Measurements from ENCODE around the gene CARD11.

The CARD11 gene

DNA sequence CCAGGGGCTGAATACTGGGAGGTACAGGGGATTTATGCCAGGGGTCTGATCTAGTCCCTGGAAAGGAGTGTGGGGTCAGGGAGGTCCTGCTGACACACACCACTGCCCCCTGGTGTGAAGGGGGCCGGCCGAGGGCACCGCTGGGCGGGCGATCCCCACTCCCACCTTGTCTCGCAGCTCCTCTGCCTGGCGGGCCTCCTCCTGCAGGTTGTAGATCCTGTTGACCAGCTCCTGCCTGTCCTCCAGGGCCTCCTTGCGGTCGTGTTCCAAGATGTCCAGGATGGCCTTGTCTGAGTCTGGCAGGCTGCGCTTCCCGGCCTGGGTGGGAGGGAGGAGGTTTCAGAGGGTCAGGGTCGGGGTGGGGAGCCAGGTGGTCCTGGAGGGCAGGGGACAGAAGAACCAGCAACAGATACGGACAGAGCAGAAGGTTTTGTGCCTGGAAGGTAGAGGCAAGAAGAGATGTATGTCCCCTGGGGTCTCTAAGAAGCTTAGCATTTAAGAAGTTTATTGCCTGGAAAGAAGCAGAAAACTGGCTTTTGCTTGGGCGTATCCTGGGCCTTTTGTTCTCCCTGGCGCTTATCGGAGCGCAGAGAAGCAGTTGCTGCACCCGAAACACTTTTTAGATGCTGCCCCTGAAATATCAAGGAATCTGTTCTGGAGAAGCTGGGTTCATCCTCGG is 105.0 kb downstream of the CARD11 start:
- no peak for DNase-seq

DNA sequence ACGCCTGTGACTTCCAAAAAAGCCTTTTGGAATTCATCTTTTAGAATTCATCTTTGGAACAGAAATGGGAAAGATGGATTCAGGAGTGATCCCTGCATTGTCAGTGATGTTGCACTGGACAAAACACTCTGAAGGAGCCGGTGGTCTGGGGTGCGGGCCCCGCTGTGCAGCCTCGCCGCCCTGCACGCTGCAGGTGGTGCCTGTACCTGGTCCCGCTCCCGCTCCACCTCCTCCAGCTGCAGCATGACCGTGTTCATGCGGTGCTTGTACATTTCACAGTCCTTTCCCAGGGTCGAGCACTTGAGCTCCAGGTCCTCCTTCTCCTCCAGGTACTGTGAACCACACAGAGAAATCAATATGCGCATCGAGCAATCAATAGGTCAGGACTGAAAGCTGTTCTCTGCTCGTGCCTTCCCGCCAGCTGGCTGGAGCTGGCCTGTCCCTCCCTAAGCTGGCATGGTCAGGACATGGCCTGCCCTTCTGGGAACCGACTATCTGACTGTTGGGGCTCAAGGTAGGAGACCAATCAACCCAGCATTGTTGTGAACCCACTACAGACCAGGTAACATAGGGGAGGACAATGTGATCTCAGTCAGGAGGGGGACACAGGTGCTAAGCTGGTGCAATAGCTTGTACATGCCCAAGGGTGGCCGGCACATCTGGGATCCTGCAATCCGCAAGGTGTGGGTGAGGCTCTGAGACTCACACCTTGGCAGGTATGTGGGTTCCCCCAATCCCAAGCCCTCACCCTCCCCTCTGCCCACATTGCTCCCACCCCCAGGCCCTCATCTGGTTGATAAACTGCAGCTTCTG is 105.8 kb downstream of the CARD11 start:
- no peak for DNase-seq

GRCh38 chr7:2936891-2937580 is 106.6 kb downstream of the CARD11 start:
- no peak for DNase-seq

GRCh38 chr7:2936301-2936700 is 107.4 kb downstream of the CARD11 start:
- DNase-seq, result no peak

GRCh38 chr7:2934984-2935740 is 108.5 kb downstream of the CARD11 start:
- no peak for DNase-seq

- DNase-seq, result no peak
Measured at GRCh38 chr7:2934211-2934731, 109.4 kb downstream of the CARD11 start.

GRCh38 chr7:2932402-2933251 is 111.0 kb downstream of the CARD11 start:
- no peak for DNase-seq

GRCh38 chr7:2931034-2931415 is 112.6 kb downstream of the CARD11 start:
- no peak for DNase-seq

DNA sequence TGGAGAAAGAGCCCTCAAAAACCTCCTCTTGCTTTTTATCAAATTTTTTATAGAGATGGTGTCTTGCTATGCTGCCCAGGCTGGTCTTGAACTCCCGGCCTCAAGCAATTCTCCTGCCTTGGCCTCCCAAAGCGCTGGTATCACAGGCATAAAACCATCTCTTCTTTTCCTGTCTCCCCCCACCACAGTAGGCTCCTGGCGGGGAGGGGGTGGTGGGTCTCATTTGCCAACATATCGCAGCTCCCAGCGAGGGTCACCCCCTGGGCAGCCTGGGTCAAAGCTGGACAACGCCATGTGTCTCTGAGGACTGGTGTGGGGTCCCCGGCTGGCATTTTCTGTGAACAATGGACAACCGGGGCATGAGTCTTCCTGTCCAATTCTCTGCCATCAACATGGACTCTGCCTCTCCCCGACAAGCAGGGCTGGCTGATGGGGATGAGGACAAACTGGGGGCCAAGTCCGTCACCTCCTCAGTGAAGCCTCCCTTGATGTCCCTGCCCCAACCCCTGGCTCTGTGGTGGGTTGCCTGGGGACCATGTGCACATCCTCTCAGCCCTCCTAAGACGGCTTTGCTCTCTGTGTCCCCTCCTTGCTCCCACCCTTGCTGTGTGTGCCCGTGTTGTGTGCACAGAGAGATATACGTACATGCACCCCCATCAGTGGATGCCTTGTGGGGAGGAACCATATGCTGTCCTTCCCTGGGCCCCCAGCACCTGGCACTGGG is 113.2 kb downstream of the CARD11 start:
- DNase-seq, result no peak

DNA sequence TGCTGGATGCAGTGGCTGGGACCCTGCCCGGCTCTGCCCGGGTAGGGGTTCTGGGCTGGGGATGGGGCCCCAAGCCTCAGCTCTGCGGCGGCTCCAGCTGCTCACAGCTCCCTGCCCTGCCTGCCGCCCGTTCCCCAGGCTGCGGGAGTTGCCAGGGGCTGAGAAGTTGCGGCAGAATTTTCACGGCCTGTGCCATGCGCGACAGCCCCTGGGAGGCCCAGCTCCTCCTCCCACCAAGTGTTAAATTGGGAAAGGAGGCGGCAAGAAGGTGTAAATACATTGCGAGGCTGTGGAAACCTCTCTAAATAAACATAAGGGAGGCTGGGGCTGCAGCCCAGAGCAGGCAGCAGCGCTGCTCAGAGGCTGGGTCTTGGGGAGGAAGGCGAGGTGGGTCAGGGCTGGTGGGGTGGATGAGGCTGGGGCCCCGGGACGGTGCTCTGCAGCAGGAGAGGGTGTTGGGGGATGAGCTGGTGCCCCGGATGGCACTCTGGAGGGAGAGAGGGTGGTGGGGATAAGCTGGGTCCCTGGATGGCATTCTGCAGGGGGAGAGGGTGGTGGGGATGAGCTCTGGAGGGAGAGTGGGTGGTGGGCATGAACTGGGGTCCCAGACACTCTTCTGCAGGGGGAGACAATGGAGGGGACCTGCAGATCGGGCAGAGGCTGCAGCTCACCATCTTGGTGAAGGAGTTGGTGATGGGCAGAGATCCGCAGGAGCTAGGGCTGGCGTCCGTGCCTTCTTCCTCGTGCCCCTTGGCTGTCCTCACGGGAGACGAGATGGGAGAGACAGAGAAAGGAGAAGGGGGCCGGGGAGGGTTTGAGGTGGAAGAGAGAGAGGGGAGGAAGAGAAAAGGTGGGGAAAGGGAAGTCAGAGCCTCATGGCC is 114.1 kb downstream of the CARD11 start:
- no peak for DNase-seq

- no peak for DNase-seq
Measured at GRCh38 chr7:2928613-2929311, 114.9 kb downstream of the CARD11 start.

DNA sequence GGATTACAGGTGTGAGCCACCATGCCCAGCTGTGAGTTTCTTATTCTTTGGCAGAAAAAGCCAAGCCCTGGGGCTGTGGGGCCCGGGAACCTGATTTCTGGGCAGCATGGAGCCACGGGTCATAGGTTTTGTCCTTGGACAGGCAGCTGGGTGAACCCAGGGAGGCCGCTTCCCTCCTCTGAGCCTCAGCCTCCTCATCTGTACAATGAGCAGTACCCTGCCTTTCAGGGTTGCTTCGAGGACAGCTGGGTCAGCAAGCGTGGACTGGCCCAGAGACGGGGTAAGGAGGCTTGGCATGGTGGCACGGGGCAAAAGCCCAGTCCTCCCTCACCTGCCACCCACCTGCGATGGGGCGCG is 115.4 kb downstream of the CARD11 start:
- DNase-seq, result no peak

DNA sequence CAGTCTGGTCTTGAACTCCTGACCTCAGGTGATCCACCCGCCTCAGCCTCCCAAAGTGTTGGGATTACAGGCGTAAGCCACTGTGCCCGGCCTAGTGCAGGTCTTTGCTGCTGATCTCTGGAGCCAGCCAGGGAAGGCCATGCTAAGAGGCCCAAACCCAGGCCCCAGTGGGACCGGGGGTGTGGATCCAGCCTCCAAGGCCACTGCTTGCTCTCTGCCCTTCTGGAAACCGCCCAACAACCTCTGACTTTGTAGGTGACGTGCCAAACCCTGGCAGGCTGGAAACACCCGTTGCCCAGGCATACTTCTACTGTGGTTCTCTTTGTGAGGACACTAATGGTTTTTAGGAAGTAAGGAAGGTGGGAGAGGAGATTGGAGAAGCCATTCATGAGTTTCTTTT is 116.1 kb downstream of the CARD11 start:
- DNase-seq, result no peak

DNA sequence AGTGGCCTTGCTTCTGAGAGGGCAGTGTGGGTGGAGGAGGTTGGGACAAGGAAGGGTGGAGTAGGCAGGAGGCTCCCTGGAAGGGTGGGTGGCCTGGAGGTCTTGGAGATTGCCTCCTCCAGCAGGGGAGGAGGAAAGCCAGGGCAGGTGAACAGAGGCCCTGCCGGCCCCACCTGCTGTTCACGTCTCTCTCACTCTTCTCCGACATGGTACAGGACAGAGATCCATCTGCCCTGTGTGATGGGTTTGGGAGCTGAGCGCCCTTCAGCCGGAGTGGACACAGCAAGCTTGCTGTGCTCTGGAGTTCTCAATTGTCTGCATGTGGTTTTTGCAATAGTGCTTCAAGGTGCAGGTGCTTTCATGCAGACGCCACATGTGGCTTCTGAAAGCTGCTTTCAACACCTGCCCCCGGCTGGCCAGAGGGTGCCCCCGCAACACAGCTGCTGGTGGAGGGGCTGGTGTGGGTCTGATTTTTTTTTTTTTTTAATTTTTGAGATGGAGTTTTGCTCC is 116.7 kb downstream of the CARD11 start:
- no peak for DNase-seq

DNA sequence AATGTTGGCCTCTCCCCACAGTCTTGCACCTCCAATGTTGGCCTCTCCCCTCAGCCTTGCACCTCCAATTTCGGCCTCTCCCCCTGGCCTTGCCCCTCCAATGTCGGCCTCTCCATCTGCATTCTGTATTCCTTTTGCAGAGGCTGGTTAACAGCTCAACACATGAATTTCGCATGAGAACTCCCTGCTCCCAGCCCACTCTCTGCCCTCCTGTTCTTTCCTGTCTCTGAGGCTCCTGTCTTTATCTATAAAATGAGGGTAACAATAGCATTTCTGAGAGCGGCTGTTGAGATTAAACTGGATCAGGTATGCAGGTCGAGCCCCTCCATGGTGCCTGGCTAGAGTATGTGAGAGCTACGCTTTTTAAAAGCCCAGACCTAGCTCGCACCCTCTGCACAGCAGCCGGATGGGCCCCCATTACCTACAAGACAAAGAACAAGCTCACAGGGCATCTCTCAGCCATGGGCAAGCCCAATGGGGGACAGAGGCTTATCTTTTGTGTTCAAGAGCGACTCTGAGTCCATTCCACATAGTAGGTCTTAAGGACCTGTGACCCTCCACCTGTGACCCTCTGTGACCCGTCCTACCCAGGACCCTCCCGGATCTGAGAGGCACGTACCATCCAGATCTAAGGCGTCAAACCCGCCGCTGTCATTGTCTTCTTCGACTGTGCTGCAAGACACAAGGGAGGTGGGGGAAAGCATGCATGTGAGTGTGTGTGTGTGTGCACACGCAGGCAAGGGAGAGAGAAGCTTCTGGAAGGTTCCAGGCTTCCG is 117.4 kb downstream of the CARD11 start:
- no peak for DNase-seq

- DNase-seq, result no peak
Measured at GRCh38 chr7:2924866-2925840, 118.5 kb downstream of the CARD11 start.

- no peak for DNase-seq
Measured at GRCh38 chr7:2923886-2924574, 119.6 kb downstream of the CARD11 start.

All from NCI-H446 (cell line).